H1 (cell line): ENCODE results near the gene SLC23A2. TPM values are rescaled to one million over a fixed set of nuclear protein-coding genes. Genes with fewer than 3 reads are reported as not detected.

ENCODE experiments used
- CTCF ChIA-PET: fragments of 300-600 bp; sonication (Branson Sonifier 250); formaldehyde crosslinking; loops from one replicate; lab custom pipeline; 2021; ENCODE audit not compliant: partially characterized antibody; lab: Charles Lee
- POLR2A ChIA-PET: fragments of 300-600 bp; sonication (Branson Sonifier 250); formaldehyde crosslinking; loops from one replicate; lab custom pipeline; 2021; ENCODE audit warnings: inconsistent platforms; ENCODE audit not compliant: partially characterized antibody; lab: Charles Lee
- DNase-seq, 2 experiments: peaks; one replicate each; pipeline versions ENCODE4 v3.0.0 to v3.0.0-alpha.2; 2010 to 2022; ENCODE audit warnings: low spot score in 2 of 2, low read depth in 1 of 2, mixed read lengths in 1 of 2
- FAIRE-seq: peaks from 2 replicates; lab custom pipeline; 2011; peaks lifted over from hg19 to GRCh38; lab: Jason Lieb, UNC
- H2AFZ ChIP-seq: 2 replicates; pipeline ENCODE4 v1.8.1; 2012; ENCODE audit warnings: low read length, inconsistent platforms
- H2AK5ac ChIP-seq: 2 replicates; pipeline ENCODE4 v1.6.1; 2013; ENCODE audit warnings: low read depth, low read length
- H2BK120ac ChIP-seq: replicated peaks from 2 replicates; pipeline ENCODE3; 2013; ENCODE audit warnings: low read depth, low read length, inconsistent platforms
- H2BK12ac ChIP-seq: 2 replicates; pipeline ENCODE4 v1.6.1; 2013; ENCODE audit warnings: low read depth, low read length
- H2BK15ac ChIP-seq: 2 replicates; pipeline ENCODE4 v1.6.1; 2013; ENCODE audit warnings: low read length
- H2BK20ac ChIP-seq: 2 replicates; pipeline ENCODE4 v1.6.1; 2013; ENCODE audit warnings: low read length
- H2BK5ac ChIP-seq: 2 replicates; pipeline ENCODE4 v1.6.1; 2013; ENCODE audit warnings: low read depth, low read length
- H3K14ac ChIP-seq: 2 replicates; pipeline ENCODE4 v1.6.1; 2013; ENCODE audit warnings: inconsistent platforms; ENCODE audit not compliant: insufficient read length
- H3K18ac ChIP-seq: 2 replicates; pipeline ENCODE4 v1.6.1; 2013; ENCODE audit warnings: low read length; ENCODE audit errors: extremely low read depth
- H3K23ac ChIP-seq: 2 replicates; pipeline ENCODE4 v1.6.1; 2013; ENCODE audit warnings: inconsistent platforms; ENCODE audit not compliant: insufficient read length
- H3K23me2 ChIP-seq: 2 replicates; pipeline ENCODE4 v1.6.1; 2013; ENCODE audit warnings: low read depth, low read length
- H3K27ac ChIP-seq: 2 replicates; pipeline ENCODE4 v1.6.1; 2011; ENCODE audit warnings: low read depth, low read length, inconsistent platforms
- H3K27me3 ChIP-seq, 4 experiments: replicated peaks in 1 of 4; 1 replicate in 1 of 4; 2 replicates in 3 of 4; pipeline versions ENCODE4 v1.6.1 to v1.8.1; 2011 to 2013; ENCODE audit warnings: low read length in 3 of 4, mild to moderate bottlenecking in 3 of 4, inconsistent platforms in 2 of 4, mixed read lengths in 2 of 4, moderate library complexity in 1 of 4; ENCODE audit not compliant: control insufficient read depth in 3 of 4, insufficient read depth in 3 of 4; ENCODE audit errors: extremely low read depth in 1 of 4
- H3K36me3 ChIP-seq, 4 experiments: 2 replicates each; pipeline versions ENCODE4 v1.6.1 to v1.8.1; 2011 to 2013; ENCODE audit warnings: mild to moderate bottlenecking in 4 of 4, low read length in 3 of 4, moderate library complexity in 2 of 4, control low read depth in 1 of 4, inconsistent platforms in 1 of 4; ENCODE audit not compliant: insufficient read depth in 4 of 4, control insufficient read depth in 2 of 4
- H3K4ac ChIP-seq: replicated peaks from 2 replicates; pipeline ENCODE3; 2013; ENCODE audit warnings: low read length, low read depth, mixed read lengths, inconsistent platforms; ENCODE audit not compliant: insufficient read length
- H3K4me1 ChIP-seq, 4 experiments: replicated peaks in 1 of 4; 1 replicate in 1 of 4; 2 replicates in 3 of 4; pipeline versions ENCODE4 v1.6.1 to v1.8.1; 2011 to 2013; ENCODE audit warnings: low read length in 3 of 4, inconsistent platforms in 2 of 4, mixed read lengths in 1 of 4; ENCODE audit not compliant: insufficient read depth in 4 of 4, control insufficient read depth in 3 of 4
- H3K4me2 ChIP-seq, 2 experiments: 2 replicates each; pipeline versions ENCODE4 v1.6.1 to v1.8.1; 2011 to 2013; ENCODE audit warnings: low read depth in 2 of 2, low read length in 2 of 2, control low read depth in 1 of 2, inconsistent platforms in 1 of 2, mild to moderate bottlenecking in 1 of 2; ENCODE audit not compliant: insufficient read depth in 1 of 2
- H3K4me3 ChIP-seq, 4 experiments: fragments of 200-600, 300-600 bp in 1 of 4; sonication (generic), shearing (Covaris generic), sonication (Bioruptor Twin) in 1 of 4; 2 replicates each; pipeline versions ENCODE4 v1.5.1 to v1.8.1; 2011 to 2016; ENCODE audit warnings: low read length in 4 of 4, low read depth in 3 of 4, control low read depth in 2 of 4, inconsistent platforms in 2 of 4, mild to moderate bottlenecking in 2 of 4, mixed read lengths in 1 of 4, moderate library complexity in 1 of 4; ENCODE audit not compliant: insufficient read depth in 2 of 4; ENCODE audit errors: extremely low read depth in 1 of 4
- H3K56ac ChIP-seq: replicated peaks from 2 replicates; pipeline ENCODE3; 2013; ENCODE audit warnings: low read depth, mild to moderate bottlenecking, mixed read lengths, low read length, inconsistent platforms; ENCODE audit not compliant: insufficient read length
- H3K79me1 ChIP-seq: 2 replicates; pipeline ENCODE4 v1.6.1; 2013; ENCODE audit warnings: low read depth, low read length, control low read depth
- H3K79me2 ChIP-seq, 2 experiments: 2 replicates each; pipeline versions ENCODE4 v1.6.1 to v1.8.1; 2012 to 2013; ENCODE audit warnings: low read length in 2 of 2, mild to moderate bottlenecking in 2 of 2, inconsistent platforms in 1 of 2; ENCODE audit not compliant: insufficient read depth in 2 of 2, control insufficient read depth in 1 of 2
- H3K9ac ChIP-seq, 4 experiments: replicated peaks in 1 of 4; 1 replicate in 1 of 4; 2 replicates in 3 of 4; pipeline versions ENCODE4 v1.6.1 to v1.8.1; 2011 to 2013; ENCODE audit warnings: low read depth in 3 of 4, low read length in 3 of 4, control low read depth in 2 of 4, mild to moderate bottlenecking in 2 of 4, moderate library complexity in 2 of 4, inconsistent platforms in 1 of 4; ENCODE audit errors: extremely low read depth in 1 of 4
- H3K9me3 ChIP-seq, 2 experiments: 2 replicates each; pipeline versions ENCODE4 v1.6.1 to v1.8.1; 2012 to 2013; ENCODE audit warnings: mild to moderate bottlenecking in 2 of 2, moderate library complexity in 2 of 2, control low read depth in 1 of 2, inconsistent platforms in 1 of 2, low read depth in 1 of 2, low read length in 1 of 2, mixed read lengths in 1 of 2; ENCODE audit not compliant: insufficient read depth in 2 of 2
- H4K20me1 ChIP-seq, 2 experiments: replicated peaks in 1 of 2; 2 replicates each; pipeline versions ENCODE3 to v1.8.1; 2011 to 2013; ENCODE audit warnings: inconsistent platforms in 2 of 2, low read length in 2 of 2, mild to moderate bottlenecking in 1 of 2; ENCODE audit not compliant: insufficient read depth in 2 of 2, control insufficient read depth in 1 of 2
- H4K5ac ChIP-seq: 2 replicates; pipeline ENCODE4 v1.6.1; 2013; ENCODE audit warnings: low read length, low read depth, mixed read lengths, inconsistent platforms; ENCODE audit not compliant: insufficient read length
- H4K8ac ChIP-seq: 2 replicates; pipeline ENCODE4 v1.8.0; 2013; ENCODE audit warnings: mild to moderate bottlenecking, moderate library complexity, low read length, inconsistent platforms; ENCODE audit not compliant: insufficient read depth; ENCODE audit errors: extremely low read depth
- H4K91ac ChIP-seq: replicated peaks from 2 replicates; pipeline ENCODE3; 2013; ENCODE audit warnings: low read length, mixed read lengths, inconsistent platforms; ENCODE audit not compliant: insufficient read length
- CBX8 ChIP-seq: fragments of 300-800, 300-1000 bp; sonication (generic); IDR thresholded peaks from 2 replicates; pipeline ENCODE4 v1.7.1; 2016; ENCODE audit warnings: low read depth, low read length, borderline replicate concordance
- CEBPB ChIP-seq: IDR thresholded peaks from 2 replicates; pipeline ENCODE4 v1.6.1; 2012; ENCODE audit warnings: low read depth, low read length
- MAFK ChIP-seq: IDR thresholded peaks from 2 replicates; pipeline ENCODE4 v1.6.1; 2012; ENCODE audit warnings: low read depth, mild to moderate bottlenecking, improper control_type of control experiment, low read length
- TAF7 ChIP-seq: optimal IDR thresholded peaks from 2 replicates; pipeline ENCODE3; 2011; ENCODE audit warnings: low read depth, mild to moderate bottlenecking, inconsistent platforms, low read length, moderate library complexity, borderline replicate concordance
- WGBS, 2 experiments: shearing (Covaris generic) in 1 of 2; methylation state at CpG; one replicate each; pipeline versions ENCODE4 v1.1.6 to v1.1.7; 2013 to 2015; ENCODE audit warnings: low lambda C conversion rate in 2 of 2, mixed read lengths in 2 of 2, inconsistent platforms in 1 of 2, low coverage in 1 of 2, missing lambda C conversion rate in 1 of 2; ENCODE audit not compliant: insufficient replicate concordance in 2 of 2, insufficient coverage in 1 of 2, insufficient read length in 1 of 2; ENCODE audit errors: extremely low coverage in 1 of 2, missing lambda C conversion rate in 1 of 2; 5-methylcytosine and 5-hydroxymethylcytosine counted together
- polyA plus RNA-seq, 7 experiments: library from polyadenylated mRNA; depleted of rRNA in 3 of 7; stranded (reverse) in 5 of 7; unstranded in 2 of 7; fragments of >200 nt in 5 of 7; fragments of 200-250 nt in 2 of 7; gene quantifications; 1 replicate in 5 of 7; 2 replicates in 1 of 7; 4 replicates in 1 of 7; pipeline versions ENCODE4 v1.2.1 to v1.2.3, GENCODE V29; 2011 to 2013; ENCODE audit warnings: missing spikeins in 2 of 7, mixed read lengths in 2 of 7
- total RNA-seq: library from RNA; stranded (reverse); fragmentation: NEBNext Ultra II Directional; extraction: Animal tissue kit (Norgen Biotek cat#: 25700); gene quantifications from 2 replicates; pipeline ENCODE4 v1.2.1, GENCODE V29; 2021

The SLC23A2 gene
- total and polyA plus RNA-seq, 2 of the 8 experiments (the other 6 are each of a cell fraction or from before 2014, with no cell fraction given) = 17.0 to 18.6 TPM

DNA sequence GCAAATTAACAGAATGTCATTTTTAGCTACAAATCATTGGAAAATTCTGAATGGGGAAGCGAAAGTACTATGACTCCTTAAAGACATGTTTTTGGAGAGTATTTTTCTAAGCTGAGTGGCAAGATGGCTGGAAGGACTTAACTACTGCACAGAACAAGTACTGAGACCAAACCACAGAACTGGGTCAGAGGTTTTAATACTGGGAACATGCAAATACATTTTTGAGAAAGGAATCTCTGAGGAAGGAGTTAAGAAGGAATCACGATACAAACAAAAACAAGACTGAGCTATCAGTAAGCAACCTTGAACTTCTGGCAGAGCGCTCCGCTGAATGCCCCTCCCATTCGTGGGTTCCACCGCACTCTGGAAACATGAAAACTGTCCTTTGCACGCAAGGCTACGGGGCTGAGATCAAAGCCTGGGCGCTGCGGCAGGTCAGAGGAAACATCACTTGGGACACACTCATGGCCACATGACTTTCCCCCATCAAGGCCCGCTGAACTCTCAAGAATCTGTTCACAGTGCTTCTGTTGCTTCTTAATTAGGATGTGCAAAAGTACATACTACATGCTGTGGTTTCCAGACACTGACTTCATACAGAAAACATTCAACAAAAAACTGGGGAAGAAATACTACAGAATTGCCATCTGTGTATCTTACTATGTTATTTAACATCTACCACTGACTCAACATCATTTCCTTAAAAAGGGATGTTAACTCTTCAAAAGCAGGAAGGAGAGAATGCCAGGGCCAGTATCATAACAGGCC, 27.8 kb downstream of the SLC23A2 start:
- H2AK5ac ChIP-seq = no peak overlapping the region
- FAIRE-seq (no peak), DNase-seq (no peak)
- no peak overlapping the region for H2BK12ac ChIP-seq
- H2BK120ac ChIP-seq = no peak overlapping the region
- H2AFZ ChIP-seq = no peak overlapping the region
- no peak overlapping the region for H3K9ac ChIP-seq
- no peaks in the 10 kb centered on the region; a peak in 1 of 8 replicates for H3K36me3 ChIP-seq
- H3K23me2 ChIP-seq = no peaks in the 10 kb centered on the region
- H3K4me1 ChIP-seq = peaks cover 0 to 5% (median 3%) of the 10 kb centered on the region in 4 experiments; a peak in 2 of 7 replicates
- no peak overlapping the region for H3K14ac ChIP-seq
- 92% methylated on average over 11 of the region's 11 CpGs; no CpG with 5 or more reads in 1 of the 2 experiments for WGBS, 2 experiments
- H3K56ac ChIP-seq = no peak overlapping the region
- H4K5ac ChIP-seq = no peak overlapping the region
- no peak overlapping the region for H4K91ac ChIP-seq
- H3K79me2 ChIP-seq = peaks cover 0 to 10% of the 10 kb centered on the region in 2 experiments; a peak in 1 of 4 replicates
- no peaks in the 10 kb centered on the region for H3K27me3 ChIP-seq
- H2BK5ac ChIP-seq = peak overlapping the region; percentile 32; the same call in 1 of the 2 replicates
- H3K4me3 ChIP-seq = no peak overlapping the region
- H3K79me1 ChIP-seq = no peaks in the 10 kb centered on the region
- H3K4me2 ChIP-seq = no peak overlapping the region
- no peak overlapping the region for H2BK15ac ChIP-seq
- H4K8ac ChIP-seq = no peak overlapping the region; the same call in 1 of the 2 replicates
- no peak overlapping the region for H3K4ac ChIP-seq
- H2BK20ac ChIP-seq = no peak overlapping the region
- no peaks in the 10 kb centered on the region for H4K20me1 ChIP-seq
- CTCF ChIA-PET = interaction anchor here (0.6 to 2.2 kb wide), 7 partner anchors 12 to 215 kb away, joined by 3 to 10 read pairs (median 3); no protein-coding TSS in a partner anchor
- POLR2A ChIA-PET = interaction anchor here (0.9 kb wide), 1 partner anchor 284 kb away, joined by 3 read pairs; no protein-coding TSS in a partner anchor
- no peak for TF ChIP-seq TAF7
- TF ChIP-seq CBX8 = no peak
- no peak for TF ChIP-seq CEBPB
- no peak for TF ChIP-seq MAFK
- H3K27ac ChIP-seq = no peak overlapping the region
- H3K9me3 ChIP-seq = no peaks in the 10 kb centered on the region
- H3K23ac ChIP-seq = no peak overlapping the region
- H3K18ac ChIP-seq = no peak overlapping the region; the same call in 1 of the 2 replicates
